Hematopoietic multipotent progenitor cell (in vitro differentiated cells): ENCODE results near the gene AMDHD2. TPM values are rescaled to one million over a fixed set of nuclear protein-coding genes. Genes with fewer than 3 reads are reported as not detected.
"Not testable (repeated sequence)": the region's sequence is repeated elsewhere in the genome, so short reads cannot be mapped to it uniquely, and the experiment has no call there.

Experiments used
- DNase-seq, 3 donors: peaks; one replicate each; pipeline ENCODE4 v3.0.0-alpha.2; 2011 to 2015; ENCODE audit warnings: low read depth in 2 of 3, low spot score in 2 of 3
- small RNA-seq: library from RNA; depleted of rRNA; stranded (forward); fragments of <200 nt; gene quantifications from one replicate; pipeline ENCODE3, GENCODE V24; 2012
- total RNA-seq: library from RNA; depleted of rRNA; stranded (reverse); fragments of >200 nt; gene quantifications from one replicate; pipeline ENCODE4 v1.2.3, GENCODE V29; 2012

The AMDHD2 gene
- total RNA-seq, 1 donor: 41.5 TPM

DNA sequence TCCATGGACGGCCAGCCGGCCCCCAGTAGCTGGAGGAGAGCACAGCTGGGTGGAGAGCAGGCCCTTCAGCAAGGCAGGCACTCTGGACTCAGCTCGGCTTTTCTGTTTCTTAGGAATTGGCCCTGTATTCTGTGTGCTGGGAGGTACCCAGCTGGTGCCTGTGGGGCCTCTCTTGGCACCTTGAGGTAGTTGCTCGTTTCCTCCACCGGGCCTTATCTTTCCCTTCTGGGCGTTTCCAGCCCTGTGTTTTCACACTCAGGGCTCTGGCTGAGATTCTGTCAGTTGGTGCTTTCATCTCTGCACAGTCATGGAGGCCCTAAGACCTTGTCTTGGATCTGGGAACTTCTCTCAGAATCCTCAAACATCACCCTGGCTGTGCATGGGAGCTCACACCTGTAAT is 47.3 kb downstream of the AMDHD2 start:
- not testable (repeated sequence) for DNase-seq

DNA sequence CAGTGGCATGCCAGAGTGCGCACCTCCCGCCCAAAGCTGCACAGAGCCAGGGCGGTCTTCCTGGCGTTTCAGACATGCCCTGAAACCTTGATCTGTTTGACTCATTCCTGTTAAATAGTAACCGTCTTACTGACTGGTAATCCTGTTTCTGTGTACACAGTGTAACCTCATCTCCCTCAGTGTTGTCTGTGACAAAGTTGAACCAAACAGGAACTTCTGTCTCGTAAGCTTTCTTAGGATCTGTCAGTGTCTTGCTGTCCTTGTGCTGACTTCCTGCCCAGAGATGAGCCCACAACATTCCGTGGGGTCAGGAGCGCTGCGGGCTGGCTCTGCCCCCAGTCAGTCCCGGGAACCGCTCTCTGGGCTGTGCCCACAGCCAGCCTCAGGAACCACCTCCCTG is 48.4 kb downstream of the AMDHD2 start:
- not testable (repeated sequence) for DNase-seq

DNA sequence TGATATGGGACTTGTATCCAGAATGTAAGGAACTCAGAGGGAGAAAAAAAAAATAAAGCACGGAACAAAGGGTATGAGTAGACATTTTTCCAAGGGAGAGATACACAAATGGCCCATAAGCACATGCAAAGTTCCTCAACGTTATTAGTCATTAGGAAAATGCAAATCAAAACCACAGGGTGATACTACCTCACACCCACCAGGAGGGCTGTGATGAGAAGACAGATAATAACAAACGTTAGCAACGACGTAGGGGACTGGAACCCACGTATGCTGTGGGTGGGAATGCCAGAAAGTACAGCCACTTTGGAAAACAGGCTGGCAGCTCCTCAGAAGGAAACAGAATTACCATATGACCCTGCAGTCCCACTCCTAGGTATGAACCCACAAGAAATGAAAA is 52.5 kb downstream of the AMDHD2 start:
- DNase-seq: not testable (repeated sequence)

DNA sequence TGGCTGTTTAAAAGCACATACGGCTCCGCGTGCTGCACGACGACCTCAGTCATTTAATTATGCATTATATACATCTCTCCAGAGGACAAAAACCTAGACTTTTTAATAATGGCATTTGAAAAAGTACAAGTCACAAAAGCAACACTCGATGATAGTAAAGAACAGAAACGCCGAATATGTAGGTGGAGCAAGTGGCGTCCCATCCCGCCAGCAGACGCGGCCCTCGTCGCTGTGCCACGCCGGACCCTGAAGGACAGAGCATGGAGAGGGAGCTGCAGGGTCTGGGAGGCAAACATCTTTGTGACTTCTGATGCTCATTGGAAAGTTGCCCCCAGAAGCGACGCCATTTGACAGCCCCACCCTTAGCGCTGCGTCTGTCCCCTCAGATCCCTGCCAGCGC is 55.7 kb downstream of the AMDHD2 start:
- DNase-seq: not testable (repeated sequence)

DNA sequence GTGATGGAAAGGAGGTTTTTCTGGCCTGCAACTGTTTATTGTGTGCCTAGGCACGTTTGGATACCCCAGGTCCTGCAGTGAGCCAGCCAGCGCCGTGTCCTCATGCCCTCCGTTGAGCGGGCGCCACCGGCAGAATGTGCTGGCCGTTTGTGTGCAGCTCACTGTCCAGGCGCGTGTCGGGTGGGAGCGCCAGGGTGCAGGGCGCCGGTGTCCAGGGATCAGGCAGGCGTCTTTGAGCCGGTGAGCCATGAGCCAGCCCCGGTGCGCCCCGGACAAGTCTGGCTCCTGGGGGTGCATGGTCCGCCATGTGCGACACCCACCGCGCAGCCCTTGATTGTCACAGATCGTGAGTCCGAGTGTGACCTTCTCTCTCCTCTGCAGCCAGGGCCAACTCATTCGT is 56.9 kb downstream of the AMDHD2 start:
- not testable (repeated sequence) for DNase-seq

DNA sequence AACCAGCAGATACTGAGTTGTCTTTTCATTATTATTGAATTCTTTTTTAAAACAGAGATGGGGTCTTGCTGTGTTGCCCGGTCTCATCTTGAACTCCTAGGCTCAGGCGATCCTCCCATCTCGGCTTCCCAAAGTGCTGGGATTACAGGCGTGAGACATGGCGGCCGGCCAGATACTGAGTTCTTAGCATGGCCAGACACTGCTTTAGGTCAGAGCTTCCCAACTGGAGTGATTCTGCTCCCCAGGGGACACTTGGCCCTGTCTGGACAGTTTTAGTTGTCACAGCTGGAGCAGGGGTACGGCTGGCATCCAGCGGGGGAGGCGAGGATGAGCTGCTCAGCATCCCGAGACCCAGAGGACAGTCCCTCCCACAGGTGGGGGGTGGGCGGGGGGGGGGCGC is 58.7 kb downstream of the AMDHD2 start:
- DNase-seq: not testable (repeated sequence)

DNA sequence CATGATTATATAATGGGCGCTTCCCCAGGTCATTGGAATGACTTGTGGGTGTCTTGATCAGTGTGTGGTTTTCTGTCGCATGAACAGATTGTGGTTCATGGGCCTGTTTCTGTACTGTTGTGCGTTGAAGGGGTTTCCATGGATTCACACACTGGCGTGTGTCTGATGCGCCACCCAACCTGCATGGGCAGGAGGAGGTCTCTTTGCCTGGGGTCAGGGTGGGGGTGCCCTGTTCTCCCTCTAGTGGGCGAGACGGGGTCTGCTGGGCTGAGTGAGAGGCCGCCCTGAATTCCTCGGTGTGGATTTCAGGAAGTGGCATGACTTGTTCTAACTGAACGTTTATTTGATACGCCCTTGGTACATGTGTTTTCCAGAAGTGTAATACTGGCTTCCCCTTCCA is 60.0 kb downstream of the AMDHD2 start:
- DNase-seq: peak in 2 of 3 donors; percentile 82 to 91

DNA sequence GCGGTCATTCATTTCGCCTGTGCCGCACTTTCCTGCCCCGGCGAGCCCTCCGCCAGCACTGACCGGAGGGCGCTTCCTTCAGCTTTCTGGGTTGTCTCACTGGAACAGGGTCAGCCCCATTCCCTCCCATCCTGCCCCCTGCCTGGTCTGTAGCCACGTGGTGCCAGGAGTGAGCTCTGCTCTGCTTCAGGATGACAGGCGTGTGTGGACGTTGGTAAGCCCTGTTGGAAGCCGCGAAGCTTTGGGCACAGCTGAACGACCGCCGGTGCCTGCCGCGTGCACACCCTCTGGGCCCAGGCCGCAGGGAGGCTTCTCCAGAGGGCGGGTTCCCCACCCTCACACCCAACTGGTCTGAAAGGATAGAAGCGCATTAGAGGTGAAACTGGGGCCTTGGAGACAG is 60.6 kb downstream of the AMDHD2 start:
- not testable (repeated sequence) for DNase-seq

Small RNAs within 50 kb of the gene (small RNA-seq; reads per million reads assigned to genes)
- not detected for gene AC093525.1
- not detected for gene MIR3178

Other genes with a start within 250 kb of the AMDHD2 start
- gene ABCA3, start 179.6 kb upstream of the AMDHD2 start, total RNA-seq: 8.1 TPM
- 4.8 TPM for gene CCNF, start 90.9 kb upstream of the AMDHD2 start, total RNA-seq
- gene TEDC2, start 60.3 kb upstream of the AMDHD2 start, total RNA-seq: 6.2 TPM
- under 0.01 TPM for gene NTN3, start 49.1 kb upstream of the AMDHD2 start, total RNA-seq
- gene TBC1D24, start 45.2 kb upstream of the AMDHD2 start, total RNA-seq: 21.5 TPM
- gene ATP6V0C, start 6.4 kb upstream of the AMDHD2 start, total RNA-seq: 80.8 TPM
- 0.27 TPM for gene CEMP1, start 11.0 kb downstream of the AMDHD2 start, total RNA-seq
- gene PDPK1, start 17.6 kb downstream of the AMDHD2 start, total RNA-seq: 21.5 TPM
- 19.4 TPM for gene KCTD5, start 162.2 kb downstream of the AMDHD2 start, total RNA-seq
- 3.2 TPM for gene PRSS27, start 199.9 kb downstream of the AMDHD2 start, total RNA-seq
- 130 TPM for gene SRRM2, start 232.3 kb downstream of the AMDHD2 start, total RNA-seq